HG03457 (cell line): Measurements from ENCODE around the gene ITGAE.
A peak's percentile ranks its signal among the peaks of the same experiment; 100 is the strongest.
"Not testable (repeated sequence)": the region's sequence is repeated elsewhere in the genome, so short reads cannot be mapped to it uniquely, and the experiment has no call there.

Experiments used
- ATAC-seq: cut with Tn5 transposase; IDR thresholded peaks from one replicate; pipeline ENCODE4 v1.9.1; 2021; ENCODE audit warnings: moderate number of reproducible peaks; ENCODE audit not compliant: unreplicated experiment

Gene ITGAE

GRCh38 chr17:3732210-3732621, 68.8 kb downstream of the ITGAE start:
- ATAC-seq = no peak

GRCh38 chr17:3730881-3731429, 70.0 kb downstream of the ITGAE start:
- ATAC-seq = no peak

GRCh38 chr17:3729881-3730280, 71.1 kb downstream of the ITGAE start:
- no peak for ATAC-seq

- ATAC-seq = not testable (repeated sequence)
These were observed 72.9 kb downstream of the ITGAE start for GRCh38 chr17:3728099-3728498.

GRCh38 chr17:3727041-3727440, 73.9 kb downstream of the ITGAE start:
- no peak for ATAC-seq

GRCh38 chr17:3724378-3725077, 76.5 kb downstream of the ITGAE start:
- no peak for ATAC-seq

- peak; percentile 60 for ATAC-seq
These were observed 77.2 kb downstream of the ITGAE start, which contains the start of gene HASPIN for GRCh38 chr17:3723556-3724377. Gene HASPIN (plus strand): TSS chr17:3723903. CDS start chr17:3723936, 33 bp downstream.

GRCh38 chr17:3723188-3723555, 77.8 kb downstream of the ITGAE start:
- ATAC-seq = no peak

GRCh38 chr17:3722716-3723115, 78.3 kb downstream of the ITGAE start:
- ATAC-seq = no peak

- ATAC-seq = no peak
These were observed 81.7 kb downstream of the ITGAE start for GRCh38 chr17:3719265-3719664.

GRCh38 chr17:3718201-3718600, 82.8 kb downstream of the ITGAE start:
- ATAC-seq = no peak

GRCh38 chr17:3715296-3715695, 85.7 kb downstream of the ITGAE start:
- no peak for ATAC-seq

GRCh38 chr17:3712811-3713463, 88.1 kb downstream of the ITGAE start:
- ATAC-seq = no peak

- ATAC-seq = peak; percentile 92
These were observed 90.0 kb downstream of the ITGAE start for GRCh38 chr17:3710951-3711383.

- no peak for ATAC-seq
These were observed 92.6 kb downstream of the ITGAE start for GRCh38 chr17:3708366-3708765.

- ATAC-seq = not testable (repeated sequence)
These were observed 95.3 kb downstream of the ITGAE start for GRCh38 chr17:3705718-3705984.

- ATAC-seq = no peak
These were observed 95.9 kb downstream of the ITGAE start for GRCh38 chr17:3704931-3705717.

GRCh38 chr17:3702041-3702539, 98.9 kb downstream of the ITGAE start:
- not testable (repeated sequence) for ATAC-seq

GRCh38 chr17:3699951-3700350, 101.0 kb downstream of the ITGAE start:
- no peak for ATAC-seq

- ATAC-seq = no peak
These were observed 102.8 kb downstream of the ITGAE start for GRCh38 chr17:3698139-3698538.

GRCh38 chr17:3697103-3697476, 103.9 kb downstream of the ITGAE start:
- ATAC-seq = no peak
